AG08396 (cell line): ENCODE measurements around the gene GALNS.
A peak's percentile ranks its signal among the peaks of the same experiment; 100 is the strongest.
"Not testable (repeated sequence)": the region's sequence is repeated elsewhere in the genome, so short reads cannot be mapped to it uniquely, and the experiment has no call there.

Source experiments
- DNase-seq: peaks from one replicate; pipeline ENCODE4 v3.0.0; 2012; ENCODE audit warnings: low spot score, mixed read lengths

The GALNS gene

GRCh38 chr16:88856828-88857727 lies at the start of gene GALNS, which contains the start of gene TRAPPC2L:
GALNS (minus strand) TSS chr16:88856947; CDS start chr16:88856877, 70 bp downstream.
TRAPPC2L (plus strand) TSS chr16:88857127; CDS start chr16:88857151, 24 bp downstream.
- DNase-seq: peak; percentile 100

GRCh38 chr16:88906020-88906419 lies 49.3 kb upstream of the GALNS start:
- no peak for DNase-seq

- DNase-seq: no peak
Observed at GRCh38 chr16:88905563-88905962, 48.8 kb upstream of the GALNS start.

DNA sequence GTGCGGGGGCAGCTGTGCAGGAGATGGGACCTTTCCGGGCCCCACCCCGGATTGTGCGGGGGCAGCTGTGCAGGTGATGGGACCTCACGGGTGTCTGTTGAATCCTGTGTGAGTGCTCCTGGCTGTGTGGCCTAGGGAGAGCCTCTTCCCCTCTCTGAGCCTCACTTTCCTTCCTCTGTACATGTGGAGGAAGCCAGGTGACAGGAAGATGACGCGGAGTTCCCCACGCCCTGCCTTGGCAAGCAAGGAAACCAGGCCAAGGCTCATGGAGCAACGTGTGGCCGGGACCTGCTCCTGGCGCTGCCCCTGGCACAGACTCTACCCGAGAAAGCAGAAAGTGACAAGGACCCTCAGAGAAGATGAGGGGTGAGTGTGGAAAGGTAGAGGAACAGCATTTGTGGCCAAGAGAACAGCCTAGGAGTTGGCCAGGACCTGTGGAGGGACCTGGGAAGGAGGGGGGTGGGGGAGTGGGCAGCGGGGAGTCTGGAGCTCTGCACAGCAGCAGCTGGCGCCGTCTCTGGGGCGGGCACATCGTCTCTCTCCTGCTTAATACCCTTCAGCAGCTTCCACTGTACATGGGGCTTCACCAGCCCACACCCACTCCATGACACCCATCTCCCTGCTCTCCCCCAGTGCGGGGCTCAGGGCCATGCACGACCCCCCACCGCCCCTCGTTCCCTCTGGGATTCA lies 48.1 kb upstream of the GALNS start:
- DNase-seq: no peak

- DNase-seq: no peak
Observed at GRCh38 chr16:88903267-88903666, 46.5 kb upstream of the GALNS start.

DNA sequence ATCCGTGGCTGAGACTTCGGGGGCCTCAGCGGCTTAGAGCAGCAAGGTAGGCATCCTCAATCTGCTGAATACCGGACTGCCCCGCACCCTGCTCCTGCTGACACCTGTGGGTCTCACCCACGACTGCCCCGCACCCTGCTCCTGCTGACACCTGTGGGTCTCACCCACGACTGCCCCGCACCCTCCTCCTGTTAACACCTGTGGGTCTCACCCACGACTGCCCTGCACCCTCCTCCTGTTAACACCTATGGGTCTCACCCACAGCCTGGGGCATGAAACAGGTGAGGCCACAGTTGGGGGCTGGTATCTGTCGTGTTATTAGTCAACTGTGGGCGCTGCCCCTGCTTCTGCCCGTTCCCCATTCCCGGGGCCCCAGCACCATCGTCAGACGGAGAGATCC lies 46.0 kb upstream of the GALNS start:
- no peak for DNase-seq

DNA sequence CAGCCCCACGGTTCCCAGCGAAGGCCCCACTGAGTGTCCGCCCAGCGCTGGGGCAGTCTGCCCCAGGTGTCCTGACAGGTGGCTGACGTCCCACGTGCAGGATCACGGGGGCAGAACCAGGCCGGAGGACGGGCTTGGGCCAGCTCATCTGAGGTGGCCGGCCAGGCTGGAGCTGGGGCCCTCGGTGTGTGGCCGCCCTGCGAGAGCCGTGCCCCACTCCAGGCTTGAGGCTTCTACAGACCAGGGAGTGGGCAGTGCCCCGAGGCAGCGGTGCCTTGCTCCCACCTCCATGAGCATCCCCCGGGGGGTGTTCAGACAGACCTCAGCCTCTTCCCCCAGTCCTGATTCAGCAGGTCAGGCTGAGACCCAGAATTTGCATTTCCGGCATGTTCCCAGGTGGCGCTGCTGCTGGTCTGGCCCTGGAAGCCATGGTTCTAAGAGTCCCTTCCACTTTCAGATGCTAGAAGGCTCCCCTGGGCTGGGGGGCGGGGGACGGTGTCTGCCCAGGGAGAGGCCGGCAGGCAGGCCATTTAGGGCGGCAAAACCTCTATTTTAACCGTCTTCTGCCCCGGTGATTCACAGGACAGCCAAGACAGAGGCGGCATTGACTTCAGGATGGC lies 45.1 kb upstream of the GALNS start:
- DNase-seq: no peak

DNA sequence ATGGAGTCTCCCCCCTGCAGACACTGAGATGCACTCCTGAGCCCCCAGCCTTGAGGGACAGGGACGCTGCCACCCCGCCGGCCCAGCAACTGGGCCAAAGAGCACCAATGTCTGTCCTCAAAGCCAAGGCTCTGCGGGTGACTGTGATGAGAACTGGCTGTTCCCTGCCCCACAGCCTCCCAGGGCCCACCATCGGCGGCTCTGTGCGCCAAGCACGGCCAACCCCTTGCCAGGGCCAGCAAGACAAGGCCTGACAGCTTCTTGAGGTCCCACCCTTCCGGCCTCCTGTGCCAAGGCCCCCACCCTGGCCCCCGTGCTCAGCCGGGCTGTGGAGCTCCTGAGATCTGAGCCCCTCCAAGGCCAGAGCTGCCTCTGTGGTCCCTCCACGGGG lies 43.9 kb upstream of the GALNS start:
- DNase-seq: no peak

DNA sequence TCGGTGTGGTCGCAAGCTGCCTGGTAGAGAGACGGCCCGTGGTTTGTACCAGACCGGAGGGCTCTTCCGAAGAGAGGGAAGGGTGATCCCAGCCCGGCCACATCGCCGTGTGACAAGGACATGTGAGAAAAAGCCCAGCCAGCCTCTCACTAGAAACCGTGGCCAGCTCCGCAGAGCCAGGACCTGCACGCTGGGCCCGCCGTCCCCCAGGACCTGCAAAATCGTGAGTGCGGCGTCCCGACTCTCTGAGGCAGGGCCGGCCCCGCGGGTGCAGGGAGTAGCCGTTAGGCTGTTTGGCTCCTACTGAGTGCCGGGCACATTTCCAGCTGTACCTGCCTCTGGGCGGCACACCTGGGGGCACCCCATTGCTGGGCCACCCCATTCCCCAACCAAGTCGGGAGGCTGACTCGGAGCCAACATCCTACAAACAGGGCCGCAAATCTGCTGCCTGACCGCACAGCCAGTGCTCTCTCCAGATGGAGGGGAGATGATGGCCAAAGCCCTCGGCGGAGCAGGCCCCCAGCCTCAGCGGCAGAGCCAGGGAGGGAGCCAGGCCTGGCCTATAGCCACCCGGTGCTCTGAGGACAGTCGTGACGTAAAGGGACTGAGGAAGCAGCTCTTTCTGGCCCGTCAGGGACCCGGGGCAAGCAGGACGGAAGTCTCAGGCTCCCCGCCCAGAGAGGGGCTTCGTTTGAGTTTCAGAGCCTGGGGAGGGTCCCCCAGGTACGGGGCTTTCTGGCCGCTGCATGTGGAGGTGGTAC lies 43.3 kb upstream of the GALNS start:
- DNase-seq: no peak

DNA sequence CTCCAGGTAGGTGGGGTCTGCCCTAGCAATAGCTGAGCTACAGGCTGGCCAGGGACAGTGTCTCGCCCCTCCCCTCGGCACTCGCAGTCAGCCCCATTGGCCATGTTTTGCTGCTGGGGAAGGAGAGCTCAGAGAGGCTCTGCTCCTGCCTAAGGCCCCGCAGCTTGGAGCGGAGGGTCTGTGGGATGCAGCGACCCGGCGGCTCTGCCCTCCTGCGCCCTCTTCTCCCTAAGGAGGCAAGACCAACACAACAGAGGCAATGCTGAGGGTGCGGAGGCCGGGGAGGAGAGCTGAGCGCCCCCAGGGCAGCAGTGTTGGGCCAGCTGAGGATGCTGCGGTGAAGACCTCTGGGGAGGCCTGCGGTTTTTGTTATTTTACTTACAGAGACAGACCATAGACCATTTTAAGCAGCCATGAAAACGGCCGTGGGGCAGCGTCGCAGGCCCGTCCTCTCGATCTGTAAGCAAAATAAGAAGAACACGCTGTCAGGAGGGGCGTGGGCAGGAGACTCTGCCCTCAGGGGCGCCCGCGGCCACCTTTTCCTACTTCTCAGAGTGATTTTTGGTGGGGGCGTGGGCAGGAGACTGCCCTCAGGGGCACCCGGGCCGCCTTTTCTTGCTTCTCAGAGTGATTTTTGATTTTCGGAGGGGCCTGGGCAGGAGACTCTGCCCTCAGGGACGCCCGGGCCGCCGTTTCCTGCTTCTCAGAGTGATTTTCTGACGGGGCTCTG lies 41.1 kb upstream of the GALNS start:
- DNase-seq: no peak

- no peak for DNase-seq
Observed at GRCh38 chr16:88896238-88897070, 39.7 kb upstream of the GALNS start.

DNA sequence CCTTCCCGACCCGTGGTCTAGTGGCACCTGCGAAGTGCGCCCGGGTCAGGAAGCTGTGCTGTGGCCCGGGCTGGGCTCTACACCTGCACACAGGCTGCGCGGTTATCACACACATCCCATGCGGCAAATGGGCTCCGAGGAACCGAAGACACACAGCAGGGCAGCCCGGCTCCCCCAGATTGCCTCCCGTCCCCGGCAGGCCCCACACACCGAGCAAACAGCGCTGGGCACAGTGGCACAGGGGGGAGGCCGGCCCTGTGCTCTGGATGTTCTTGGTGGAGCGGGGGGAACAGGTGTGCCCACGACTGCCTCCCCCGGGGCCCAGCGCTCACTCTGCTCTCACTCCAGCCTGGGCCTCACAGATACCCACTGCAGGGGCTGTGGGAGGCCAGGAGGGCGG lies 38.6 kb upstream of the GALNS start:
- no peak for DNase-seq

GRCh38 chr16:88894681-88895300 lies 38.0 kb upstream of the GALNS start:
- DNase-seq: no peak

- not testable (repeated sequence) for DNase-seq
Observed at GRCh38 chr16:88894266-88894665, 37.5 kb upstream of the GALNS start.

DNA sequence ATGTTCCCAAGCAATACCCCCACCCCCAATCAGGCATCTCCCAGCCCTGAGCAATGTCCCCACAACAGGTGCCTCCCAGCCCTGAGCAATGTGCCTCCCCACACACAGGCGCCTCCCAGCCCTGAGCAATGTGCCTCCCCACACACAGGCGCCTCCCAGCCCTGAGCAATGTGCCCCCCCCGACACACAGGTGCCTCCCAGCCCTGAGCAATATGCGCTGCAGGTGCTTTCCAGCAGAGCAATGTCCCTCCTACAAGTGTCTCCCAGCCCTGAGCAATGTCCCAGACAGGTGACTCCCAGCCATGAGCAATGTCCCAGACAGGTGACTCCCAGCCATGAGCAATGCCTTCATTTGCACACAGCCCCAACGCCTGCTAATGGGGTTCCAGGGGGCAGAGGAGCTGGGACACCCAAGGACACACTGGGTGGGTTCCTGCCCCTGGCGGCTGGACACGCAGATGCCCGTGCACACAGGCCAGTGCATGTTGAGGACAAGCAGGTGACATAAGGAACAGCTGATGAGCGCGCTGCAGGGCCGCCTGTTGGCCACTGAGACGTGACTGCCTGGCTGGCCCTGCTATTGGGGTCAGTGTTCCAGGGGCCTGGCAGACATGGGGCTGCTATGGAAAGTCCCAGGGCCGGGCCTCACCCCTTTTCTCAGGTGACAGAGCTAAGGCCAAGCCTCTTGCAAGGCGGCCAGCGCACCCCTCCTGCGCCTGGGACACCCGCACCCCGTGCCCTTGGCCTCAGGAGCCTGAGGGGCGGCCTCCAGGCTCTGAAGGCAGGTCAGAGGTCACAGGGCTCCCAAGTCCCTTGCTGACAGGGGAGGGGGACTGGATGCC lies 36.6 kb upstream of the GALNS start:
- DNase-seq: no peak

DNA sequence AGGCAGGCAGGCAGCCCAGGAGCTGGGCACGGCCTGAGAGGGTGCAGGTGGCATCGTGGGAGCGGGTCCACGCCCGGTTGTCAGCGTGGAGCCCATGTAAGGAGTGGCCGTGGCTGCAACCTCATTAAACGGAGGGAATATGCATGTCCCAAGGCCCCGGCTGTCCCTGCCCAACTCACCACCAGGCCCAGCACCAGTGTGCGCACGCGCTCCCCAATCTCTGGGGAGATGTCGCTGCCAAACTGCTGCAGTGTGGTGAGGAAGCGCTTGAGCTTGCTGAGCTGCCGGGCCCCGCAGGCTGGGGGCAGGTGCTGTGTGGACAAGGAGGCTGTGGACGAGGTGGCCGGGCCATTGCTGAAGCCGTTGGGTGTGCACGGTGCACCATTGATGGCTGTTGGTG lies 35.3 kb upstream of the GALNS start:
- no peak for DNase-seq

DNA sequence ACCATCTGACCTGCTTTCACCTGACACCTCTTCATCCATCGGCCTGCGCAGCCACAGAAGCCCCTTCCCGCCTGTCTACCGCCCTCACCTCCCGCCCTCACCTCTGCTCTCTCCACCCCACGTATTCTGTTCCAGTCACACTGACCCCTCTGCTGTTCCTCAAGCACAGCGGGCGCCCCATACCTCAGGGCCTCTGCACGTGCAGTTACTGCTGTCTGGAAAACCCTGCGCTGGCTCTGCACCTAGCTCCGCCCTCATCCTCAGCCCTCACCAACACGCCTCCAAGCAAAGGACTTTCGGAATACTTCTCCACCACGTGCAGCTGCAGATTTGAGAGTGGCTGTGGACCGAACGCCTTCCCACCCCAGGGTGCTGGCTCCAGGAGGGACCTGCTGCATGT lies 34.3 kb upstream of the GALNS start:
- no peak for DNase-seq

DNA sequence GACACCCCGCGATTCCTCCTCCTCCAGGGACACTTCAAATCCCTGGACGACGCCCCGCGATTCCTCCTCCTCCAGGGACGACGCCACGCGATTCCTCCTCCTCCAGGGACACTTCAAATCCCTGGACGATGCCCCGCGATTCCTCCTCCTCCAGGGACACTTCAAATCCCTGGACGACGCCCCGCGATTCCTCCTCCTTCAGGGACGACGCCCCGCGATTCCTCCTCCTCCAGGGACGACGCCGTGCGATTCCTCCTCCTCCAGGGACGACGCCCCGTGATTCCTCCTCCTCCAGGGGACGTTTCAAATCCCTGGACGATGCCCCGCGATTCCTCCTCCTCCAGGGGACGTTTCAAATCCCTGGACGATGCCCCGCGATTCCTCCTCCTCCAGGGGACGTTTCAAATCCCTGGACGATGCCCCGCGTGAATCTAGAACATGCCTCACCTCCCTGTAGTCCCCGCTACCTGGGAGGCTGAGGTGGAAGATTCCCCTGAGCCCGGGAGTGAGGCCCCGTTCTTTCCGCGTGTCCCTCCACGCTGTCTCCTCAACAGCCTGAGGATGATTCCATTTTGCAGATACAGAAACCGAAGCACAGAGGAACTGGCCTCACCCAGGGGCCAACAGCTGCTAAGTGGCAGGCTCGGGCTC lies 33.1 kb upstream of the GALNS start:
- not testable (repeated sequence) for DNase-seq
